ENCODE measurements around the gene FHOD3.

DNA sequence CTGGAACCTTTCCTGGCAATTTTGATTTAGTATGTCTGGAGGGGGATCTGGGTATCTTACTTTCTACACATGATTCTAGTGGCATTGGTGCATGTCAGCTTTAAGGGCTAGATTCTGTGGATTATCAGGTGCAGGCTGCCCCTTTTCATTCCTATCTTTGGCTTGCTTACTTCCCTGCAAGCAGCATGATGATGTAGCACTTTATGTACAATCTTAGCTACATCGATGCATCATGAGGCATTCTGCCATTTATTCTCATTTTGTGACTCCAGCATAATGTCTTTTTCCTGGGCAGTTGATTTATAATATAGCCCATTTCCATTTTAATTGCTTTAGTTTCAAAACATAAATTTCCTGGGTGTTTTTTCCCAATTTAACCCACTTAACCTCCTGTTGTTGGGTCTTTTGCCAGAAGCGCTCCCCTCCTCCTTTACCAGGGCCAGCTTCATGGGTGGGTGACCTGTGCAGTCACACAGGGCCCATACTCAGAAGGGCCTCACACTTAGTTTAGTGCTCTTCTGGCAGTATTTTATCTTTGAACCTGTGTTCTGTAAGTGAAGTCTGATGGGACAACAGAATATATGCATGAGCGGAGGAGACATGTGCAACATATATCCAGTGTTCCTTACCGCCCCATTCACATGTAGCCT lies 495.2 kb downstream of the FHOD3 start:
- TF ChIP-seq, protein P1, sequence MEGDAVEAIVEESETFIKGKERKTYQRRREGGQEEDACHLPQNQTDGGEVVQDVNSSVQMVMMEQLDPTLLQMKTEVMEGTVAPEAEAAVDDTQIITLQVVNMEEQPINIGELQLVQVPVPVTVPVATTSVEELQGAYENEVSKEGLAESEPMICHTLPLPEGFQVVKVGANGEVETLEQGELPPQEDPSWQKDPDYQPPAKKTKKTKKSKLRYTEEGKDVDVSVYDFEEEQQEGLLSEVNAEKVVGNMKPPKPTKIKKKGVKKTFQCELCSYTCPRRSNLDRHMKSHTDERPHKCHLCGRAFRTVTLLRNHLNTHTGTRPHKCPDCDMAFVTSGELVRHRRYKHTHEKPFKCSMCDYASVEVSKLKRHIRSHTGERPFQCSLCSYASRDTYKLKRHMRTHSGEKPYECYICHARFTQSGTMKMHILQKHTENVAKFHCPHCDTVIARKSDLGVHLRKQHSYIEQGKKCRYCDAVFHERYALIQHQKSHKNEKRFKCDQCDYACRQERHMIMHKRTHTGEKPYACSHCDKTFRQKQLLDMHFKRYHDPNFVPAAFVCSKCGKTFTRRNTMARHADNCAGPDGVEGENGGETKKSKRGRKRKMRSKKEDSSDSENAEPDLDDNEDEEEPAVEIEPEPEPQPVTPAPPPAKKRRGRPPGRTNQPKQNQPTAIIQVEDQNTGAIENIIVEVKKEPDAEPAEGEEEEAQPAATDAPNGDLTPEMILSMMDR (IDR thresholded peaks at IDR 0.05), result no peak
- TF ChIP-seq POLR2A (IDR thresholded peaks at IDR 0.05), result no peak
